ENCODE measurements around the gene EPB41L5. TPM values are rescaled to one million over a fixed set of nuclear protein-coding genes. Genes with fewer than 3 reads are reported as not detected.
A peak's percentile ranks its signal among the peaks of the same experiment; 100 is the strongest.

EPB41L5 gene
- total RNA-seq, 4 donors from 2014 or later: 14.2 to 24.0 (median 17.4) TPM

DNA sequence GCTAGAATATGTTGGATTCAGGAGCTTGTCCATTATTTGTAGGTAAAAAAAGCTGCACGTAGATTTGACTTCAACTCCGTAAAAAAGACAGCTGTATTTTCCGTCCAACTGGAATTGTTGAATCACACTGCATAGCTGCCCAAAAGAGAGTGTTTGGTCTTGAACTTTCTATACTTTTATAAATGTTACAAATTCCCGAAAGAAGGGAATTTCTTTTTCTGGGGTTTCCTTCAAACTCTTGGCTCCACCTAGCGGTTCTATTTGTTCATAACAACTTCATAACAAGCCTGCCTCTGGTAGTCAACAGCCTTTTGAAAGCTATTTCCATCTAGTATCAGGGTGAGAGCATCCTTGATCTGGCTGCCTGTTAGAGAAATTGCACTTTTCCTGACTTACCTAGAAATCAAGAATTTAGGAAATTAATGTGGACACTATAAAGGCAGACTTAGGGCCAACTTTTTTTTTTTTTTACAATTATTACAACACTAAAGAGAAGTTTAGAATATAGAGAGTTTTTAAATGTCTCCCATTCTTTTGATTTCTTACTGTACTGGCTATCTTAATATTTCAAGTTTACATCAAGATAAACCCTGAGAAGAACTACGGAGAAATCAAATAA is 162.2 kb downstream of the EPB41L5 start:
- ATAC-seq (ENCODE audit: low FRiP score) (peak; percentile 69), DNase-seq (ENCODE audit: low spot score) (no peak)
- TF ChIP-seq, protein P1, sequence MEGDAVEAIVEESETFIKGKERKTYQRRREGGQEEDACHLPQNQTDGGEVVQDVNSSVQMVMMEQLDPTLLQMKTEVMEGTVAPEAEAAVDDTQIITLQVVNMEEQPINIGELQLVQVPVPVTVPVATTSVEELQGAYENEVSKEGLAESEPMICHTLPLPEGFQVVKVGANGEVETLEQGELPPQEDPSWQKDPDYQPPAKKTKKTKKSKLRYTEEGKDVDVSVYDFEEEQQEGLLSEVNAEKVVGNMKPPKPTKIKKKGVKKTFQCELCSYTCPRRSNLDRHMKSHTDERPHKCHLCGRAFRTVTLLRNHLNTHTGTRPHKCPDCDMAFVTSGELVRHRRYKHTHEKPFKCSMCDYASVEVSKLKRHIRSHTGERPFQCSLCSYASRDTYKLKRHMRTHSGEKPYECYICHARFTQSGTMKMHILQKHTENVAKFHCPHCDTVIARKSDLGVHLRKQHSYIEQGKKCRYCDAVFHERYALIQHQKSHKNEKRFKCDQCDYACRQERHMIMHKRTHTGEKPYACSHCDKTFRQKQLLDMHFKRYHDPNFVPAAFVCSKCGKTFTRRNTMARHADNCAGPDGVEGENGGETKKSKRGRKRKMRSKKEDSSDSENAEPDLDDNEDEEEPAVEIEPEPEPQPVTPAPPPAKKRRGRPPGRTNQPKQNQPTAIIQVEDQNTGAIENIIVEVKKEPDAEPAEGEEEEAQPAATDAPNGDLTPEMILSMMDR (IDR thresholded peaks at IDR 0.05): peak in 2 of 3 donors; percentile 3 to 28

DNA sequence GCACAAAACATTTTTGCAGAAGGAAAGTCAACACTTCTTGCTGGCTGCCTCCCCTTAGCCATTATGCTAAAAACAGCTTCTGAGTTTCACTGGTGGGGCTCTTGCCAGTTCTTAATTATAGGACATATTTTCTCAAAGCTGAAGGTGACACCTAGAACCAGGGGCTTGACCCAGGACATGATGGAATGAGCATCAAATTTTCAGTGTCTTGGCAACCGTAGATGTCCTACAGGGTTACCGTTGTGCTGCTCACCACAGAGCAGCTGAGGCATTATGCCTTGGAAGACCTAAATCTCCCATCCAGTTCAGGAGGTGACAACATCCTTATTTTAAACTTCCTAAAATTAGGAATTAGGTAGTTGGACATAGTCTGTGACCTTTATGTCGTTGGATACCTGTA is 163.6 kb downstream of the EPB41L5 start:
- DNase-seq (ENCODE audit: low spot score): no peak
- TF ChIP-seq, protein P1 (IDR thresholded peaks at IDR 0.05): no peak
- ATAC-seq (ENCODE audit: low FRiP score): no peak

DNA sequence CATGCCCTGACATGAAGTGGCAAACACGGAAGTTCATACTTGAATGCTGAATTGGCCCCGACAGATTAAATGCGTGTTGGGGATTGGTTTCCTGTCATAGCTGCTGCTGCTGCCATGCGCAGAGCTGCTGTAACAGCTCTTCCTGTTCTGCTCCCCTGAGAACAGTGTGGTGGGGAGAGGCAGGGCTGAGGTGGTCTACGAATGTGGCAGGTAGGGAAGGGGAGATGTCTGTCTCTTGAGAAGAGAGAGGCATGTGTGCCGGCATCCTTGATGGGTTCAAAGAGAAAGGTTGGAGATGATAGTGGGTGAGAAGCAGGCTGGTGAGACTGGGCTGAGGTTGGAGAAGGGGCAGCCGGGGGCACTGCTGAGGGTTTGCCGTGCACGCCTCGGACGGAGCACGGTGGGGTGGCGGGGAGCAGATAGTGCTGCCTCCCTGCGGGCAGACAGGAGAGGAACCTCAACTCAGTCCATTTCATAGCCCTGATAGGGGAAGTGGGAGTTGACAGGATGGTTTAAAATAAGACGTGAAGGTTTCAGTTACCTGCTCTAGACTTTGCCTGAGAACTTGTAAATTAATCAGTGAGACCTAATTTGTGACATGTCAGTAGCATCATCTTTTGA is 164.2 kb downstream of the EPB41L5 start:
- ATAC-seq (ENCODE audit: low FRiP score): no peak
- TF ChIP-seq, protein P1 (IDR thresholded peaks at IDR 0.05): no peak
- no peak for DNase-seq (ENCODE audit: low spot score)

DNA sequence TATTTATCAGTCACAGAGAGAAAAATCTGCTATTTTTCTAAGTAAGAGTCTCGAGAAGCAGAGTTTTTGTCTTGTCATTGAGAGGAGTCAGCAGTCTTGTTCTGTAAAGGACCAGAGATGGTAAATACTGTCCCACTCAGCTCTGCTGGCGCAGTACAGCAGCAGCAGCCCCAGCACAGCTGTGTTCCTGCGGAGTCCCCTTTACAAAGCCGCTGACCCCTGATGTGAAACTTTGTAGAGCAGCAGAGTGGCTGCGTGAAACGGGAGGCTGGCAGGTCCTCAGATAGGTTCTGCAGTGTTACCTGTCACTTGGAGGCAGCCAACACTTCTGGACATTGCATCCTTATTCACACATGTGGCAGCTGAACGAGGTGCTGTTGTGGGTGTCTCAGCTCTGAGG is 165.1 kb downstream of the EPB41L5 start:
- DNase-seq (ENCODE audit: low spot score) (no peak), ATAC-seq (ENCODE audit: low FRiP score) (no peak)
- TF ChIP-seq, protein P1 (IDR thresholded peaks at IDR 0.05): no peak

DNA sequence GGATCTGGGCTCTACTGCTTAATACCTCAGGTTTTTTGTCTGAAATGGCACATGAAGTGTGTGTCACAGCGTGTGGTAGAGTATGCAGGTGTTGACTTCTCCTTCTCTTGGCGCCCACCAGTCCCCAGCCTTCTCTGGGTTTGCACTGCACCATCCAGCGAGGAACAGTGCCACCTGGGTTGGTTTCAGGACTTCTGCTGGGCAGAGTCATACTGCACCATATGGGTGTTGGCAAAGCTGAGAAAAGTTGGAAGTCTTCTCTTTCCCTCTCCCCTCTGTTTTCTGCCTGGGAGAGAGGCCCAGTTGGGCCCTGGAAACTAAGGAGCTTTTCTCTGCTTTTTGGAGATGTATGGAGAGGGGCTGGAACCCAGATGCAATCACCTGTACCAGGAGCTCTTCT is 166.5 kb downstream of the EPB41L5 start:
- TF ChIP-seq, protein P1 (IDR thresholded peaks at IDR 0.05): no peak
- ATAC-seq (ENCODE audit: low FRiP score) (no peak), DNase-seq (ENCODE audit: low spot score) (no peak)

DNA sequence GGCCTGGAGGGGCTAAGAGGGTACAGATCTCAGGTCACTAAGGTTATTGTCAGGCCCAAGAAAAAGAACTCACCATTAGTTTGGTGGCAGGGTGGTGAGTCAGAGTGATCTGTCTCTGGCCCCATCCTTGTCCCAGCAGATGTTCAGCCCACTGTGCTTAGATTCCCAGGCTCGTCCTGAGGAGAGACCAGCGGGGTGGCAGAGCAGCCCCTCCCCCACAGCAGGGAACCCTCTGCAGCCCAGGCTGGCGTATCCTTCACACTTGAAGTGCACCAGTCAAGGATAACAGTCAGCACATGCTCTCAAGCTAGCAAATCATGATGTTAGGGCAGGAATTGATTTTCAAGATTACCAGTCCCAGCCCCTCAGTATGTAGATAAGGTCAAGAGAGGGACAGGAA is 167.2 kb downstream of the EPB41L5 start:
- ATAC-seq (ENCODE audit: low FRiP score) (no peak), DNase-seq (ENCODE audit: low spot score) (no peak)
- TF ChIP-seq, protein P1 (IDR thresholded peaks at IDR 0.05): no peak

DNA sequence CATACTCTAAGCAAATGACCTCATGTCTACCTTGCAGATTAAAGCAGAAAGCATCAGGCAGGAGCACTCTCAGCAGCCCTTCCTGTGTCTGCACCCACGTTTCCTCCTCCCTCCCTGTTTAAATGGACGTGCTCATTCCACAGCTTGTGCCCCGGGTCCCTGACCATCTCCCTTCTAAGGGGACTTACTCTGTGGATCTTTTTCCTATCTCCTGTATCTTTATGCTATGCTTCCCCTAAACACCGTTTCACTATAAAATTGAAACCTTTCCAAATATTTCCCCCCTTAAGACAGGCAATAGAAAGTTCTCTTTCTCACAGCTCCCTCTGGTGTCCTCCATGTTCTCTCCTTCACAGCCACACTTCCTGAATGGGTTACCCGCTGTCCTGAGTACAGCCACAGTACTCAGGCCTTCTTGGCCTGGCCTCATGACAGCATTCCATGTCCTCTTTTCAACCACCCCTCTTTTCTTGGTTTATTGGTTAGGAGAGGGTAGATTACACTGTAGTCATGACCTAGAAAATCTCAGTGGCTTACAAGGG is 169.2 kb downstream of the EPB41L5 start:
- ATAC-seq (ENCODE audit: low FRiP score): no peak
- TF ChIP-seq, protein P1 (IDR thresholded peaks at IDR 0.05): no peak
- no peak for DNase-seq (ENCODE audit: low spot score)
